OCI-LY1 (cell line): ENCODE results near the gene SECISBP2L.

Experiments
- EZH2 ChIP-seq: fragments of 200-600 bp; sonication (generic), shearing (Covaris generic); IDR thresholded peaks from 2 replicates; pipeline ENCODE4 v1.8.0; 2017; ENCODE audit warnings: borderline replicate concordance, mixed run types, mild to moderate bottlenecking, antibody characterized with exemption, low read length, moderate library complexity, mixed read lengths
- TF ChIP-seq, protein P1 (sequence below): fragments of 200-600 bp; sonication (generic), shearing (Covaris generic); IDR thresholded peaks from 2 replicates; pipeline ENCODE4 v1.5.1; 2017; ENCODE audit warnings: mild to moderate bottlenecking, antibody characterized with exemption, low read length, moderate library complexity, mixed read lengths

DNA sequence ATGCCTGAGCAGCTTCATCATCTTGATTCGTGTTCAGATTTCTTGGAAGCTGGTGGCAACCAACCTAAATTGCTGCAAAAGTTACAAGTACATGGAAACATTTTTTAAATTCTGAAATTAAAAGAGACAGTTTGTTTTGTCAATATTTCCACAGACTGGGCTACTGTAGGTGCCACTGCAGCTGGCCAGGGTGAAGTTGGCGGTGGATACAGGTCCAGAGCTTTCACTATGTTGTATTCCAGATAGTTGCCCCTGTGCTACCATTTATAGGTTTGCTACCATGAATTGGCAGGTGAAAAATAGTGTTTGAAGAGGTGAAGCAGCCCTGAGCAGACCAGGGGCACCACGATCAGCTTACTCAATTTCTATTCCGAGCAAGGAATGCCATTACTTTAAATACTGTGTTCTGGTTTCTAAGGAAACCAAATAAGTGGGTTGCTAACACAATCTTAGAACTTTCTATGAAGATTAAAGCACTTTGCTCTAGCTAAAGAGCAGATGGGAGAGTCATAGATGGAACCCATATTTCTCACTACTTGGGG lies 61.4 kb downstream of the SECISBP2L start:
- TF ChIP-seq, protein P1, sequence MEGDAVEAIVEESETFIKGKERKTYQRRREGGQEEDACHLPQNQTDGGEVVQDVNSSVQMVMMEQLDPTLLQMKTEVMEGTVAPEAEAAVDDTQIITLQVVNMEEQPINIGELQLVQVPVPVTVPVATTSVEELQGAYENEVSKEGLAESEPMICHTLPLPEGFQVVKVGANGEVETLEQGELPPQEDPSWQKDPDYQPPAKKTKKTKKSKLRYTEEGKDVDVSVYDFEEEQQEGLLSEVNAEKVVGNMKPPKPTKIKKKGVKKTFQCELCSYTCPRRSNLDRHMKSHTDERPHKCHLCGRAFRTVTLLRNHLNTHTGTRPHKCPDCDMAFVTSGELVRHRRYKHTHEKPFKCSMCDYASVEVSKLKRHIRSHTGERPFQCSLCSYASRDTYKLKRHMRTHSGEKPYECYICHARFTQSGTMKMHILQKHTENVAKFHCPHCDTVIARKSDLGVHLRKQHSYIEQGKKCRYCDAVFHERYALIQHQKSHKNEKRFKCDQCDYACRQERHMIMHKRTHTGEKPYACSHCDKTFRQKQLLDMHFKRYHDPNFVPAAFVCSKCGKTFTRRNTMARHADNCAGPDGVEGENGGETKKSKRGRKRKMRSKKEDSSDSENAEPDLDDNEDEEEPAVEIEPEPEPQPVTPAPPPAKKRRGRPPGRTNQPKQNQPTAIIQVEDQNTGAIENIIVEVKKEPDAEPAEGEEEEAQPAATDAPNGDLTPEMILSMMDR = no peak
- no peak for TF ChIP-seq EZH2
